ENCODE results near the gene IER5L.
"Not testable (repeated sequence)": the region's sequence is repeated elsewhere in the genome, so short reads cannot be mapped to it uniquely, and the experiment has no call there.

IER5L gene

GRCh38 chr9:129163753-129164152 is 14.3 kb downstream of the IER5L start:
- H3K4me3 ChIP-seq (ENCODE audit: low read length), result no peak overlapping the region
- H2AFZ ChIP-seq (ENCODE audit: low read length), result no peak overlapping the region
- no peak overlapping the region for H3K27ac ChIP-seq (ENCODE audit: low read length)
- no peaks in the 10 kb centered on the region for H3K79me2 ChIP-seq (ENCODE audit: low read length)
- no peaks in the 10 kb centered on the region for H3K4me1 ChIP-seq (ENCODE audit: low read length)
- no peak for TF ChIP-seq CTCF (IDR thresholded peaks at IDR 0.05; ENCODE audit: low read length)
- no peak for TF ChIP-seq EZH2phosphoT487 (IDR thresholded peaks at IDR 0.05; ENCODE audit: low read length)
- no peak for TF ChIP-seq EZH2 (optimal IDR thresholded peaks at IDR 0.05; ENCODE audit: low read depth, low read length)
- no peak overlapping the region for H3K4me2 ChIP-seq (ENCODE audit: low read depth, low read length)
- no peak overlapping the region for H3K9ac ChIP-seq (ENCODE audit: low read length)
- H3K9me2 ChIP-seq (replicated peaks; ENCODE audit: insufficient read depth, low read length), result no peaks in the 10 kb centered on the region
- H3F3A ChIP-seq (ENCODE audit: insufficient read depth, low read length), result no peaks in the 10 kb centered on the region
- no peaks in the 10 kb centered on the region for H3K36me3 ChIP-seq (replicated peaks; ENCODE audit: insufficient read depth, low read length)
- H3K27me3 ChIP-seq (replicated peaks; ENCODE audit: insufficient read depth, low read length), result no peaks in the 10 kb centered on the region
- H3K9me3 ChIP-seq (replicated peaks; ENCODE audit: insufficient read depth, low read length), result no peaks in the 10 kb centered on the region
- DNase-seq, result no peak
- no peaks in the 10 kb centered on the region for H4K20me1 ChIP-seq (ENCODE audit: insufficient read depth, low read length)

GRCh38 chr9:129163198-129163670 is 14.8 kb downstream of the IER5L start:
- DNase-seq; H3F3A ChIP-seq (ENCODE audit: insufficient read depth, low read length); H3K4me1 ChIP-seq (ENCODE audit: low read length); H3K79me2 ChIP-seq (ENCODE audit: low read length); H3K27me3 ChIP-seq (replicated peaks; ENCODE audit: insufficient read depth, low read length); H2AFZ ChIP-seq (ENCODE audit: low read length); H3K9ac ChIP-seq (ENCODE audit: low read length); H3K9me2 ChIP-seq (replicated peaks; ENCODE audit: insufficient read depth, low read length); H3K4me3 ChIP-seq (ENCODE audit: low read length); H3K9me3 ChIP-seq (replicated peaks; ENCODE audit: insufficient read depth, low read length); H3K27ac ChIP-seq (ENCODE audit: low read length); H3K36me3 ChIP-seq (replicated peaks; ENCODE audit: insufficient read depth, low read length); H3K4me2 ChIP-seq (ENCODE audit: low read depth, low read length); H4K20me1 ChIP-seq (ENCODE audit: insufficient read depth, low read length): not testable (repeated sequence)

GRCh38 chr9:129162497-129163197 is 15.4 kb downstream of the IER5L start:
- TF ChIP-seq CTCF (IDR thresholded peaks at IDR 0.05; ENCODE audit: low read length) (no peak), EZH2phosphoT487 (IDR thresholded peaks at IDR 0.05; ENCODE audit: low read length) (no peak), EZH2 (optimal IDR thresholded peaks at IDR 0.05; ENCODE audit: low read depth, low read length) (no peak)
- no peak overlapping the region for H3K27ac ChIP-seq (ENCODE audit: low read length)
- H3K9me2 ChIP-seq (replicated peaks; ENCODE audit: insufficient read depth, low read length), result no peaks in the 10 kb centered on the region
- H3K4me2 ChIP-seq (ENCODE audit: low read depth, low read length), result no peak overlapping the region
- H3F3A ChIP-seq (ENCODE audit: insufficient read depth, low read length), result no peaks in the 10 kb centered on the region
- H4K20me1 ChIP-seq (ENCODE audit: insufficient read depth, low read length), result no peaks in the 10 kb centered on the region
- H3K79me2 ChIP-seq (ENCODE audit: low read length), result no peaks in the 10 kb centered on the region
- no peaks in the 10 kb centered on the region for H3K27me3 ChIP-seq (replicated peaks; ENCODE audit: insufficient read depth, low read length)
- no peaks in the 10 kb centered on the region for H3K9me3 ChIP-seq (replicated peaks; ENCODE audit: insufficient read depth, low read length)
- H2AFZ ChIP-seq (ENCODE audit: low read length), result no peak overlapping the region
- no peaks in the 10 kb centered on the region for H3K36me3 ChIP-seq (replicated peaks; ENCODE audit: insufficient read depth, low read length)
- no peak overlapping the region for H3K9ac ChIP-seq (ENCODE audit: low read length)
- no peak overlapping the region for H3K4me3 ChIP-seq (ENCODE audit: low read length)
- DNase-seq, result no peak
- no peaks in the 10 kb centered on the region for H3K4me1 ChIP-seq (ENCODE audit: low read length)

GRCh38 chr9:129161534-129161837 is 16.6 kb downstream of the IER5L start:
- Histone ChIP-seq H2AFZ (ENCODE audit: low read length) (no peak overlapping the region), H3K4me3 (ENCODE audit: low read length) (no peak overlapping the region), H3K36me3 (replicated peaks; ENCODE audit: insufficient read depth, low read length) (no peaks in the 10 kb centered on the region), H3K4me1 (ENCODE audit: low read length) (no peaks in the 10 kb centered on the region), H3K27ac (ENCODE audit: low read length) (no peak overlapping the region), H4K20me1 (ENCODE audit: insufficient read depth, low read length) (no peaks in the 10 kb centered on the region), H3K4me2 (ENCODE audit: low read depth, low read length) (no peak overlapping the region), H3K79me2 (ENCODE audit: low read length) (no peaks in the 10 kb centered on the region), H3K27me3 (replicated peaks; ENCODE audit: insufficient read depth, low read length) (no peaks in the 10 kb centered on the region), H3K9me3 (replicated peaks; ENCODE audit: insufficient read depth, low read length) (no peaks in the 10 kb centered on the region), H3F3A (ENCODE audit: insufficient read depth, low read length) (no peaks in the 10 kb centered on the region), H3K9me2 (replicated peaks; ENCODE audit: insufficient read depth, low read length) (no peaks in the 10 kb centered on the region), H3K9ac (ENCODE audit: low read length) (no peak overlapping the region)
- DNase-seq, result no peak
- TF ChIP-seq EZH2phosphoT487 (IDR thresholded peaks at IDR 0.05; ENCODE audit: low read length) (no peak), EZH2 (optimal IDR thresholded peaks at IDR 0.05; ENCODE audit: low read depth, low read length) (no peak), CTCF (IDR thresholded peaks at IDR 0.05; ENCODE audit: low read length) (no peak)

All from MM.1S (cell line).